ENCODE data around the gene SORCS2.

SORCS2 gene

GRCh38 chr4:7351014-7351413 is 158.7 kb downstream of the SORCS2 start:
- Histone ChIP-seq H3F3A (ENCODE audit: insufficient read depth, low read length) (no peaks in the 10 kb centered on the region), H3K9ac (ENCODE audit: low read length) (no peak overlapping the region), H3K9me2 (ENCODE audit: low read depth, low read length) (no peaks in the 10 kb centered on the region), H3K27ac (ENCODE audit: low read depth, low read length, poor library complexity, severe bottlenecking) (no peak overlapping the region), H2AFZ (ENCODE audit: low read length) (no peak overlapping the region), H3K4me3 (ENCODE audit: low read depth, low read length, poor library complexity, severe bottlenecking) (no peak overlapping the region), H3K36me3 (ENCODE audit: insufficient read depth, low read length) (no peaks in the 10 kb centered on the region), H4K20me1 (ENCODE audit: insufficient read depth, low read length) (no peaks in the 10 kb centered on the region), H3K27me3 (ENCODE audit: insufficient read depth, low read length) (no peaks in the 10 kb centered on the region), H3K4me2 (ENCODE audit: low read length) (no peak overlapping the region), H3K4me1 (ENCODE audit: insufficient read depth, low read length, severe bottlenecking) (no peaks in the 10 kb centered on the region), H3K79me2 (ENCODE audit: insufficient read depth, low read length) (no peaks in the 10 kb centered on the region), H3K9me3 (ENCODE audit: low read length) (no peaks in the 10 kb centered on the region)
- TF ChIP-seq, protein P1, sequence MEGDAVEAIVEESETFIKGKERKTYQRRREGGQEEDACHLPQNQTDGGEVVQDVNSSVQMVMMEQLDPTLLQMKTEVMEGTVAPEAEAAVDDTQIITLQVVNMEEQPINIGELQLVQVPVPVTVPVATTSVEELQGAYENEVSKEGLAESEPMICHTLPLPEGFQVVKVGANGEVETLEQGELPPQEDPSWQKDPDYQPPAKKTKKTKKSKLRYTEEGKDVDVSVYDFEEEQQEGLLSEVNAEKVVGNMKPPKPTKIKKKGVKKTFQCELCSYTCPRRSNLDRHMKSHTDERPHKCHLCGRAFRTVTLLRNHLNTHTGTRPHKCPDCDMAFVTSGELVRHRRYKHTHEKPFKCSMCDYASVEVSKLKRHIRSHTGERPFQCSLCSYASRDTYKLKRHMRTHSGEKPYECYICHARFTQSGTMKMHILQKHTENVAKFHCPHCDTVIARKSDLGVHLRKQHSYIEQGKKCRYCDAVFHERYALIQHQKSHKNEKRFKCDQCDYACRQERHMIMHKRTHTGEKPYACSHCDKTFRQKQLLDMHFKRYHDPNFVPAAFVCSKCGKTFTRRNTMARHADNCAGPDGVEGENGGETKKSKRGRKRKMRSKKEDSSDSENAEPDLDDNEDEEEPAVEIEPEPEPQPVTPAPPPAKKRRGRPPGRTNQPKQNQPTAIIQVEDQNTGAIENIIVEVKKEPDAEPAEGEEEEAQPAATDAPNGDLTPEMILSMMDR (IDR thresholded peaks at IDR 0.05; ENCODE audit: low read length), result no peak
- TF ChIP-seq EZH2 (IDR thresholded peaks at IDR 0.05; ENCODE audit: borderline replicate concordance, low read length), result no peak

GRCh38 chr4:7352486-7352885 is 160.1 kb downstream of the SORCS2 start:
- Histone ChIP-seq H3K36me3 (ENCODE audit: insufficient read depth, low read length) (no peaks in the 10 kb centered on the region), H3K4me1 (ENCODE audit: insufficient read depth, low read length, severe bottlenecking) (no peaks in the 10 kb centered on the region), H3K9me2 (ENCODE audit: low read depth, low read length) (no peaks in the 10 kb centered on the region), H3F3A (ENCODE audit: insufficient read depth, low read length) (no peaks in the 10 kb centered on the region), H3K4me2 (ENCODE audit: low read length) (no peak overlapping the region), H3K9ac (ENCODE audit: low read length) (no peak overlapping the region), H3K4me3 (ENCODE audit: low read depth, low read length, poor library complexity, severe bottlenecking) (no peak overlapping the region), H3K79me2 (ENCODE audit: insufficient read depth, low read length) (no peaks in the 10 kb centered on the region), H2AFZ (ENCODE audit: low read length) (no peak overlapping the region), H3K27ac (ENCODE audit: low read depth, low read length, poor library complexity, severe bottlenecking) (no peak overlapping the region), H4K20me1 (ENCODE audit: insufficient read depth, low read length) (no peaks in the 10 kb centered on the region), H3K27me3 (ENCODE audit: insufficient read depth, low read length) (no peaks in the 10 kb centered on the region), H3K9me3 (ENCODE audit: low read length) (no peaks in the 10 kb centered on the region)
- TF ChIP-seq EZH2 (IDR thresholded peaks at IDR 0.05; ENCODE audit: borderline replicate concordance, low read length), result no peak
- TF ChIP-seq, protein P1 (IDR thresholded peaks at IDR 0.05; ENCODE audit: low read length), result no peak

GRCh38 chr4:7353046-7353790 is 160.9 kb downstream of the SORCS2 start:
- Histone ChIP-seq H3K9me2 (ENCODE audit: low read depth, low read length) (no peaks in the 10 kb centered on the region), H3K4me1 (ENCODE audit: insufficient read depth, low read length, severe bottlenecking) (no peaks in the 10 kb centered on the region), H3K9me3 (ENCODE audit: low read length) (no peaks in the 10 kb centered on the region), H3K4me3 (ENCODE audit: low read depth, low read length, poor library complexity, severe bottlenecking) (no peak overlapping the region), H3K36me3 (ENCODE audit: insufficient read depth, low read length) (no peaks in the 10 kb centered on the region), H3K27ac (ENCODE audit: low read depth, low read length, poor library complexity, severe bottlenecking) (no peak overlapping the region), H3F3A (ENCODE audit: insufficient read depth, low read length) (no peaks in the 10 kb centered on the region), H3K79me2 (ENCODE audit: insufficient read depth, low read length) (no peaks in the 10 kb centered on the region), H3K4me2 (ENCODE audit: low read length) (no peak overlapping the region), H4K20me1 (ENCODE audit: insufficient read depth, low read length) (no peaks in the 10 kb centered on the region), H3K27me3 (ENCODE audit: insufficient read depth, low read length) (no peaks in the 10 kb centered on the region), H2AFZ (ENCODE audit: low read length) (no peak overlapping the region), H3K9ac (ENCODE audit: low read length) (no peak overlapping the region)
- TF ChIP-seq, protein P1 (IDR thresholded peaks at IDR 0.05; ENCODE audit: low read length), result no peak
- TF ChIP-seq EZH2 (IDR thresholded peaks at IDR 0.05; ENCODE audit: borderline replicate concordance, low read length), result no peak

Measured in OCI-LY1 (cell line).